SK-MEL-5 (cell line): ENCODE data around the gene RAI1. TPM values are rescaled to one million over a fixed set of nuclear protein-coding genes. Genes with fewer than 3 reads are reported as not detected.

ENCODE experiments used
- DNase-seq: peaks from one replicate; pipeline ENCODE4 v3.0.0-alpha.2; 2016; ENCODE audit warnings: low read depth, low spot score
- in situ Hi-C: cut with HindIII; loops from 2 replicates; pipeline ENCODE4 v1.10.0; 2016; ENCODE audit warnings: low sequenced_read_pairs, high pct_unique_total_duplicates, low pct_unique_long_range_greater_than_20kb
- total RNA-seq: library from RNA; depleted of rRNA; stranded (reverse); fragments of >200 nt; shearing (Covaris generic); gene quantifications from 2 replicates; pipeline ENCODE4 v1.2.3, GENCODE V29; 2014

The RAI1 gene
- total RNA-seq, 1 experiment from 2014 or later, result 9.4 TPM

DNA sequence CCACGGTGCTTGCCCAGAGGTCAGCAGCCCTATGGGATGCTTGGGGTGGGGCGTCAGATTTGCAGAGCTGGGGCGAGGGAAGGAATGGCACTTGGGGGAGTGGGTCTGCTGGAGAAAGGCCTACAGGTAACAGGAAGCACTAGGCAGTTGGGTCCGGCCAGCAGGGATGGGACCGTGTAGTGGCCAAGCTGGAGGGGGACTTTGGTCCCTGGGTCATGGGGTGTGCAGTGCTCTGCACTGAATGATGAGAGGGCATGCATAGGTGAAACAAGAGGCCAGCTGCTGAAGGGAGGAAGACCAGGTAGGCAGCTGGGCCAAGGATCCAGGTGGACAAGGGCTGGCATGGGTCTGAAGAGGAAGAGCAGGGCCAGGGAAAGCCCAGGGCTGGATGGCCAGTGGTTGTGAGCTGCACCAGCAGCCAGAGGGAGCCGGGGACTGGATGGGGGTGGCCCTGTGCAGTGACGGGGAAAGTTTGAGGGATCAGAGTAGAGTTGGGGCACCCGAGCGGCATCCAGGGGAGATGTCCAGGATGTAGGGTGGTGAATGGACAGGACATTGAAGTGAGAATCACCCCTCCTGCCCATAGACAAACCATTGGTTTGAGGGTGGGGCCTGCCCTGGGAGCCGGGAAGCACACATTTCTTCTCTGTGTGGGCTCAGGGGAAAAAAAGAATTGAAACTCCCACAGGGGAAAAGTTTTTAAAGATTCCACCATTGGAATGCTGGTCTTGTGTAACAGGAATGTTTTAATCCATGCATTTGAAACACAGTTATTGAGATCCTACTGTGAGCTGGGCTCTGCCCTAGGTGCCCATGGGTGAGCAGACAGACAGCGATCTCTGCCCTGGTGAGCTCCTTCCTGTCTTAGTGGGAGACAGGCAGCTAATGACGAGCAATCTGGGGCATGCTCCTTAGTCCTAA, 25.1 kb downstream of the RAI1 start:
- no peak for DNase-seq
- in situ Hi-C loops, result no loop called here

DNA sequence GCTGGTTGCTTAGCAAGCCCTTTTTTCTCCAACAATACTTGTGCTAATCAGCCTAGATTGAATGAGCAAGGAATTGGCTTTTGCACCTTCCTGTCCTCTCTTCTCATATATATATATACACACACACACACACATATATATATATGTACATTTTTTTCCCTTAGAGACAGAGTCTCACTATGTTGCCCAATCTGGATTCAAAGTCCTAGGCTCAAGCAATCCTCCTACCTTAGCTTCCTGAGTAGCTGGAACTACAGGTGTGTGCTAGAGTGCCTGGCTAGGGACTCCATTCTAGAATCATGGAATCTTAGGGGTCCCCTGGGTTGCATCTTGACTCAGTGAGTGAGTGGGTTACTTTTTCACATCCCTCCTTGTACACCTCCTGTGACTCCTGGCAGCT, 27.0 kb downstream of the RAI1 start:
- no peak for DNase-seq
- in situ Hi-C loops, result no loop called here

GRCh38 chr17:17708816-17709215, 27.6 kb downstream of the RAI1 start:
- no peak for DNase-seq
- in situ Hi-C loops, result no loop called here

DNA sequence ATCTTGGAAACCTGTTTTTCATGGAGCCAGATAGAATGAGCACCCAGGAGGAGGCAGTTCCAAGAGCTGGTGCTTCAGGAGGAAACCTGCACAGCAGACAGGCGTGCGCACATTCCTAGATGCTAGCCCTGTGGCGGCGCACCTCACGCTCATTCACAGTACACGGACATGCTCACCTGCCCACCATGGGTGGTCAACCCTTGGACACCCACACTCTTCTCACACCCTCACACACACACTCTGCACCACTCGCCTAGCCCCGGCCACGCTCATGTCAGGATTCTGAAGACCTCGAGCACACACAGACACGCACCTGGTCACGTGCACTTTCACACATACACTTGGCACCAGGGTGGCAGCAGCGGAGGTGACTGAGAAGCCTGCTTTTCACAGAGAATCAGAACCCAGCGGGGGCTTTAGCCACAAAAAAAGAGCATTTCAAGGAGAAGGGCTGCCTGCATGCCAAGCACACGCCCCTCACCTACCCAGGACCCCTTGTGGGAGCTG, 28.6 kb downstream of the RAI1 start:
- DNase-seq, result no peak
- in situ Hi-C loops, result no loop called here

DNA sequence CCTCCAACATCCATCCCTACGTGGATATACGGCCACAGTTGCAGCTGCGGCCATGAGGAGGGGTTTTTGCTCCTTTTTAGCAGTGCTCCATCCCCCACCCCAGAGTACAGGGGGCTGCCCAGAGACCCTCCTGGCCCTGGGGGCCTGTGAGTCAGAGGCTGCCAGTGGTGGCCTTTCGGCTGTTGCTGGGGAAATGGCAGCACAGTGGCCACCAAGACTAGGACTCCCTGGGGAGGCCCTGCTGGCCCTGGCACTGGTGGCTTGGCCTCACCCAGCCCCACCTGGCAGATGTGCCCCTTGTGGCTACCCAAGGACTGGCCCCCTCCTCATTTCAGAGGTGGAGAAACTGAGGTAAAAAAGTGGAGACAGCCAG, 29.1 kb downstream of the RAI1 start:
- in situ Hi-C loops, result no loop called here
- DNase-seq, result no peak

- in situ Hi-C loops, result no loop called here
Measured at GRCh38 chr17:17710728-17711541, 29.7 kb downstream of the RAI1 start.

DNA sequence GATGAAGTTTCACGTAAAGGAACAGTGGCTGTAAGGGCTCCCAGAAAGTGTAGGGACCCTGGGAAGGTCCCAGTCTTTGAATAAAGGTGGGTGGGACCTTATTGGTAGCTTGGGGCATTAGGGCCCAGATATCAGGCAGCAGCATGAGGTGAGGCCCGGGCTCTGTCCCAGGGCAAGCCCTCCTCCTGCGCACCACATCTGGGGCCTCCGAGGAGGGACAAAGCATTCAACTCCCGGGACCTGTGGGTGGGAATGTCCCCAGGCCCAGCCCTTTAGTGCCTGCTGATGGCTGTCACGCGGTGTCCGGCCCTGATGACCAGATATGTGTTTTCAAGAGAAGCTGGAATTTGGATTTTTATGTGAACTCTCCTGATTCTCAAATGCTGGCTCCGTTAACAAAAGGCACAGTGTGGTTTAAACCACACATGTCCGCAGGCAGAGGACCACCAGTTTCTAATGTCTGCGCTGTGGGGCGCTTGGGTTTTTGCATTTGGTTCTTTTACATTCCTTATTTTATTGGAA, 30.4 kb downstream of the RAI1 start:
- in situ Hi-C loops, result no loop called here
- peak; percentile 93 for DNase-seq

More at GRCh38 chr17:17710728-17711541, 29.7 kb downstream of the RAI1 start:
- peak; percentile 64 for DNase-seq

DNA sequence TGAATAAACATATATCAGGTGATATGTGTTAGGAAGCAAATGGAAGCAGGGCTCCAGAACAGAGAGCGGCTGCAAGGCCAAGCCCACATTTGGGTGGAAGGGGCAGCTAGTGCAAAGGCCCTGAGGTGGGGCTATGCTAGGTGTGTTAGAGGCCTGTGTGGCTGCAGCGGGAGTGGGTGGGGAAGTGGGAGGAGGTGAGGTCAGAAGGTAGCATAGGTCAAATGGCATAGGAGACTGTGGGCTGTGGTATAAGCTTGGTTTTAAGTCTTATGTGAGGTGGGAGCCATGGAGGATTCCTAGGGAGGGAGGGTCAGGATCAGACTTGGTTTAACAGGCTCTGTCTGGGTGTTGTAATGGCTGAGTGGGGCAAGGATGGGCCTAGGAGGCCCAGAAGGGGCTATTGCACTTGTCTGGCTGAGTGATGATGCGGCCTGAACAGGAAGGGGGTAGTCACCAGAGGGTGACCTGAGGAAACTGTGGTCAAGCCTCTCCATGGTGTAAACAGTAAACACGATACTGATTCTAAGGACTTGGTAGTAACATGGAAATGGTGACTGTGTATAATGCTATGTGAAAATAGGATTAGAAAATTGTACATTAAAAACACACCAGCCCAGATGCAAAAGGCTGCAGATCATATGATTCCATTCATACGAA, 31.1 kb downstream of the RAI1 start:
- in situ Hi-C loops, result no loop called here
- DNase-seq, result peak; percentile 32

DNA sequence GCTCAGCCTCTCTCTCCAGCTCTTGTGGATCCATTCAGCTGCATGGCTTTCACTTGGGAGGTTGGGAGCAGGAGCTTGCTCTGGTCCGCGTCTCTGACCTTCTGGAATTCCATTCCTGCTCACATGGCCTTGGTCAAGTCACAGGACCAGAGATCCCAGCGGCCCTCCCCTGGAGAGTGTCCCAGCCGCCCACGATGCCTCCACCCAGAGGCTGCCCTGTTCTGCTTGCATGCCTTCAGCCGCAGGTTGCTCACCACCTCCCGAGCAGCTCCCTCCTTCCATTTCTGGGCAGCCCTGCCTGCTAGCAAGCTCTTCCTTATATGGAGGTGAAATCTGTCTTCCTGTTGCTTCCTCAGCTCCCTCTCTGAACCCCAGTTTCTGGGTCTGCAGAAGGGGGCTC, 32.6 kb downstream of the RAI1 start:
- DNase-seq, result peak; percentile 85
- in situ Hi-C loops, result no loop called here

DNA sequence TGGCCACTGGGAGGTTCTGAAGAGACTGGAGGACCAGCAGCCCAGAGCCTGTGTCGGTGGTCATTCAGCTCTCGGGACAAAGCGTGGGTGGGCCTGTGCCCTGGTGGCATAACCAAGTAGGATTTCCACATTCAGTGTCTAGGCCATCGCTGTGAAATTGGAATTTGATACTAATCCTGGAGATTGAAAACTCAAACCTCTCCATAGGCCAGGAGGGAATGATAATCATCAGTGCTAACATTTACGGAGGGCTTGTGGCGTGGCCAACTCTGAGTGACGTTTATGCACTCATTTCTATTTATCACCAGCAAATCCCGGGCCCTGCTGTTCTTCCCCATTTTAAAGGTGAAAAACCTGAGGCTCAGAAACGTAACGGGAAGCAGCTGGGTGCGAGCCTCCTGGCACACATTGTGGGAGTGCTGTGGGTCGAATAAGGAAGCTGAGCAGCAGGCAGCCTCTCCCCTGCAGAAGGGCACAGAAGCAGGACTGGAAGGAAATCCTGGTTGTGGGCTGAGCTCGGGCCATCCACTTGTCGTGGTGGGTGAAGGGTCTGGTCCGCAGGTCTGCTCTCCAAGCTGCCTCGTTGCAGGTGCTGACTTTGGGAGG, 33.1 kb downstream of the RAI1 start:
- in situ Hi-C loops, result no loop called here
- DNase-seq, result no peak

DNA sequence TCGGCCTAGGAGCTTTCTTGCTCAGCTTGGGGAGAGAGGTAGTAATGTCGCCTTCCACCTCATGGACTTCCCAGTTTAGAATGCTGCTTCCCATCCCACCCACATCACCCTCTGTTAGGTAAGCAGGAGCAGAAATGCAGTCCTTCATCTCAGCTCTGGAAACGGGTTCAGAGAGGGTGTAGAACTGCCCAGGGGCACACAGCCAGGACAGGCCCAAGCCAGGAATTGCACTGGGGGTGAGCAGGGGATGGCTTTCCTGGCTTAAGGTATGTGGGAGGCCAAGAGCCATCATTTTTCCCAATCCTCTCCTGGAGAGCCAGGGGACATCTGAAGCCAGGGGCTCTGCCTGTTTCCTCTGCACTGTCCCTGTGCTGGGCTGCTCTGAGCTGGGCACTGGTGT, 33.6 kb downstream of the RAI1 start:
- in situ Hi-C loops, result no loop called here
- no peak for DNase-seq

DNA sequence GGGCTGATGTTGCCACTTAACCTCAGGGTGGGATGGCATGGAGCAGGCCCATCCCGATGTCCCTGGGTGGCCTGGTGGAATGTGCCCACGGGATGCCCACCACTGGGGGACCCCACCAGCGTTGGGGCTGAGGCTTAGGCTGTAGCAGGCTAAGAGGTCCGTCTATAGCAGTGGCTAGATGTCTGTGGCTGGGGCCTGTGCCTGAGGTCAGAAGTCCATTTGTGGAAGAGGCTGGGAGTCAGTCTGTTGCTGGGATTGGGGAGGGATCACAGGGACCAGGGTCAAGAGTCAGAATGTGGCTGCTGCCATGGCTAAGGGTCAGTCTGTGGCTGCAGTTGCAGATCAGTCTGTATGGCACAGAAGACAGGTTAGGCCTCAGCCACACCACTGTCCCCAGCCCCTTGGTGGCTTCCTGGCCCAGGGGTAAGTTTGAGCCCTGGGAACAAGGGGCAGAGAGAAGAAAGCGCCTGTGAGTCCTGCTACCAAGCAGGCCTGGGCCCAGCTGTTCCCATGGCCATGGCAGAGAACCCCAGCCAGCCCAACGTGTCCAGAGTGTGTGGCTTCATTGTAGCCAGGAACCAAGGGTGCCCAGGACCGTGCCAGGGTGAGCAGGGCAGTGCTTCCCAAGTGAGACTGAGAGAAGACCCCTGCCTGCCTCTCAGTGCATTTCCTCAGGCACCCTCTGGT, 35.7 kb downstream of the RAI1 start:
- no peak for DNase-seq
- in situ Hi-C loops, result no loop called here

GRCh38 chr17:17718251-17718650, 37.0 kb downstream of the RAI1 start:
- in situ Hi-C loops, result no loop called here
- DNase-seq, result no peak

DNA sequence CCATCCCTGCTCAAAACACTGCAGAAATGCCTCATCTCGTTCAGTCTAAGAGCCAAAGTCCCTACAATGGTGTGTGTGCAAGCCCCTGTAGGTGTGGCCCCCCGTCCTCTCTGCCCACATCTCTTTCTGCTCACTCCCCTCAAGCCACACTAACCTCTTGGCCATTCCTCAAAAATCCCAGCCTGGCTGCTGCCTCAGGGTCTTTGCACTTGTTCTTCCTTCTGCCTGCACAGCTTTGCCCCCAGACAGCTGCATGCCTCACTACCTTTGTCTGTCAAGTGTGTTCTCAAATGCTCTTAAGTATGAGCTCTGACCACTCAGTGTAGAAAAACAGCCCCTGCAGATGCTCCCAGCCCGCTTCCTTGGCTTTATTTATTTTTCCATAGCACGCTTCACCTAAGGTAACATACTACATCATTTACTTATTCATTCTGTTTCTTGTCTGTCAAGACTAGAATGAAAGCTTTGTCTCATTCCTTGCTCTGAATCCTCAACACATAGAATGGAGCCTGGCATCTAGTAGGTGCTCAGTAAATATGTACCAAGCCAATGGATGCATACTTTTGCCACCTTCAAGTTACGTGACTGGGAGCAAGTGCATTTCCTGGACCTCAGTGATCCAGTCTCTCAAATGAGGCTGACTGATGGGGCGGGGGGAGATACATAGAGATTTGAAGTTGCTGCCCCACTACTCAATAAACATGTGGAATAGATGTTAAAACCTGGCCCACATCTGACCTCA, 38.1 kb downstream of the RAI1 start:
- in situ Hi-C loops, result no loop called here
- DNase-seq, result no peak

GRCh38 chr17:17719966-17720543, 38.8 kb downstream of the RAI1 start:
- DNase-seq, result no peak
- in situ Hi-C loops, result no loop called here

- in situ Hi-C loops, result no loop called here
- no peak for DNase-seq
Measured at GRCh38 chr17:17721140-17721668, 39.9 kb downstream of the RAI1 start.
